Activated CD8-positive, alpha-beta memory T cell treated with anti-CD3 and anti-CD28 coated beads, Interleukin-2, amount 50 U/mL, for 24 hours (primary cell): ENCODE results near the gene GSX2.
"Not testable (repeated sequence)": the region's sequence is repeated elsewhere in the genome, so short reads cannot be mapped to it uniquely, and the experiment has no call there.

Experiments used
- DNase-seq: peaks from one replicate; pipeline ENCODE4 v3.0.0-alpha.2; 2020; ENCODE audit errors: extremely low read depth

GSX2 gene

GRCh38 chr4:54103190-54103574 is 3.2 kb downstream of the GSX2 start:
- no peak for DNase-seq

- DNase-seq = no peak
These were observed 4.9 kb downstream of the GSX2 start for GRCh38 chr4:54104907-54105306.

- no peak for DNase-seq
These were observed 8.2 kb downstream of the GSX2 start for GRCh38 chr4:54107951-54108748.

- no peak for DNase-seq
These were observed 9.5 kb downstream of the GSX2 start for GRCh38 chr4:54109241-54110018.

GRCh38 chr4:54110019-54110416 is 10.1 kb downstream of the GSX2 start:
- no peak for DNase-seq

- not testable (repeated sequence) for DNase-seq
These were observed 13.2 kb downstream of the GSX2 start for GRCh38 chr4:54113206-54113605.

- DNase-seq = not testable (repeated sequence)
These were observed 16.3 kb downstream of the GSX2 start for GRCh38 chr4:54116246-54116645.

- no peak for DNase-seq
These were observed 19.1 kb downstream of the GSX2 start for GRCh38 chr4:54118850-54119589.

- no peak for DNase-seq
These were observed 20.6 kb downstream of the GSX2 start for GRCh38 chr4:54120518-54120917.

GRCh38 chr4:54127660-54128059 is 27.7 kb downstream of the GSX2 start:
- no peak for DNase-seq

- DNase-seq = not testable (repeated sequence)
These were observed 28.7 kb downstream of the GSX2 start for GRCh38 chr4:54128694-54129093.

DNA sequence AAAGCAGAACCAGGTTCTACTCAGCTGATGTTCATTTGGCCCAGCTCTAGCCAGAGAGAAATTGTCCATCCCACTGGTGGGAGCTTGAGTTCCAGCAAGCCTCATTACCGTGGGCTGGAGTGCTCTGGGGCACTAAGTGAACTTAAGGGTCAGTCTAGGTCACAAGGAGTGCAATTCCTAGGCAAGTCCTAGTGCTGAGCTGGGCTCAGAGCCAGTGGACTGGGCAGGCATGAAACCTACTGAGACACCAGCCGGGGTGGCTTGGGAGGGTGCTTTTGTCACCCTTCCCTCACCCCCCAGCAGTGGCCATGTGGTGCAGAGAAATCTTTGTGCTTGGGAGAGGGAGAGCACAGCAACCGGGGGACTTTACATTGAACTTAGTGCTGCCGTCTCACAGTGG is 39.4 kb downstream of the GSX2 start:
- no peak for DNase-seq

DNA sequence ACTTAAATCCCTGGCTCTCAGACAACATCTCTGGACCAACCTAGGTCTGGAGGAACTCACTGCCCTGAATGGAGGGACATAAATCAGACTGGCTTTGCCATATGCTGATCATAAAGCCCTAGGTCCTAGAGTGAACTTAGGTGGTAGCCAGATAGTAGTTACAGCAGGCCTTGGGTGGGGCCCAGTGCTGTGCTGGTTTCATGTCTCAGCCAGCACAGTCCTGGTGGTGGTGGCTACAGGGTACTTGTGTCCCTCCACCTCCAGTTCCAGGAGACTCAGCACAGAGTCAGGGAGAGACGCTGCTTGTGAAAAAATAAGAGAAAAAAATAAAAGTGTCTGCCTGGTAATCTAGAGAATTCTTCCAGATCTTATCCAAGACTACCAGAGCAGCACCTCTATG is 40.3 kb downstream of the GSX2 start:
- DNase-seq = no peak

- no peak for DNase-seq
These were observed 44.2 kb downstream of the GSX2 start for GRCh38 chr4:54144199-54144598.

- no peak for DNase-seq
These were observed 44.8 kb downstream of the GSX2 start for GRCh38 chr4:54144661-54145171.

GRCh38 chr4:54146139-54146538 is 46.2 kb downstream of the GSX2 start:
- no peak for DNase-seq

- DNase-seq = no peak
These were observed 49.4 kb downstream of the GSX2 start for GRCh38 chr4:54149323-54149722.
